NB4 (cell line): ENCODE measurements around the gene YAF2.

Source experiments
- CTCF ChIP-seq: IDR thresholded peaks from one replicate; pipeline ENCODE4 v1.5.1; 2012; ENCODE audit warnings: low read depth, low read length
- MYC ChIP-seq: IDR thresholded peaks from 2 replicates; pipeline ENCODE4 v1.6.1; 2011; ENCODE audit warnings: low read depth, low read length
- POLR2A ChIP-seq: IDR thresholded peaks from 2 replicates; pipeline ENCODE4 v1.6.1; 2011; ENCODE audit warnings: mild to moderate bottlenecking; ENCODE audit not compliant: insufficient read length; ENCODE audit errors: extremely low read depth

DNA sequence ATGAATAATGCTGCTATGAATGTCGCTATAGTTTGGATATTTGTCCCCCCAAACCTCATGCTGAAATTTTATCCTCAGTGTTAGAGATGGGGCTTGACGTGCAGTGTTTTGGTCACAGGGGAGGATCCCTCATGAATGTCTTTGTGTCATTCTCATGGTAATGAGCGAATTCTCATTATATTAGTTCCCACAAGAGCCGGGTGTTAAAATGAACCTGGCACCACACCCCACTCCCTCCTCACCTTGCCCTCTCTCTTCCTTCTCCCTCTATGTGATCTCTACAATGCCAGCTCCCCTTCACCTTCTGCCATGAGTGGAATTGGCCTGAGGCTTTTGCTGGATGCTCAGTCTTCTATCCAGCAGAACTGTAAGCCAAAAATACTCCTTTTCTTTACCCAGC is 37.5 kb upstream of the YAF2 start:
- no peak for TF ChIP-seq CTCF
- TF ChIP-seq POLR2A, result no peak
- no peak for TF ChIP-seq MYC
